SK-N-SH (cell line): Measurements from ENCODE around the gene LPP. TPM values are rescaled to one million over a fixed set of nuclear protein-coding genes. Genes with fewer than 3 reads are reported as not detected.

Source experiments
- CTCF ChIA-PET: fragments of 300-600, 350-600 bp; formaldehyde crosslinking; extraction: SDS; loops from one replicate; lab custom pipeline; 2021; lab: Yijun Ruan, JAX
- POLR2A ChIA-PET: fragments of 350-600 bp; sonication (Branson Sonifier 250); formaldehyde crosslinking; extraction: SDS; loops from one replicate; lab custom pipeline; 2020; ENCODE audit warnings: antibody characterized with exemption, inconsistent platforms; lab: Yijun Ruan, JAX
- DNase-seq: peaks from one replicate; pipeline ENCODE4 v3.0.0; 2012
- H2AFZ ChIP-seq: fragments of 200-600 bp; sonication (generic); 2 replicates; pipeline ENCODE4 v1.8.1; 2016; ENCODE audit warnings: antibody characterized with exemption, mild to moderate bottlenecking, low read depth
- H3F3A ChIP-seq: fragments of 200-600 bp; sonication (generic); replicated peaks from 2 replicates; pipeline ENCODE3; 2016; ENCODE audit warnings: antibody characterized with exemption, mild to moderate bottlenecking; ENCODE audit not compliant: insufficient read depth
- H3K27ac ChIP-seq, 2 experiments: fragments of 200-500 bp in 1 of 2; fragments of 200-600 bp in 1 of 2; sonication (Bioruptor generic) in 1 of 2; sonication (generic), shearing (Covaris generic) in 1 of 2; 2 replicates each; pipeline versions ENCODE4 v1.5.1 to v1.6.1; 2014 to 2016; ENCODE audit warnings: low read depth in 2 of 2, inconsistent platforms in 1 of 2, low read length in 1 of 2, mild to moderate bottlenecking in 1 of 2, mixed read lengths in 1 of 2
- H3K27me3 ChIP-seq: fragments of 200-600 bp; sonication (generic), shearing (Covaris generic); 2 replicates; pipeline ENCODE4 v1.6.1; 2016; ENCODE audit warnings: mixed run types; ENCODE audit not compliant: insufficient read depth
- H3K36me3 ChIP-seq, 2 experiments: fragments of 200-500 bp in 1 of 2; fragments of 200-600 bp in 1 of 2; sonication (Bioruptor generic) in 1 of 2; sonication (generic) in 1 of 2; replicated peaks in 1 of 2; 2 replicates each; pipeline versions ENCODE3 to v1.5.1; 2014 to 2016; ENCODE audit warnings: low read length in 1 of 2, mild to moderate bottlenecking in 1 of 2; ENCODE audit not compliant: insufficient read depth in 2 of 2, control insufficient read depth in 1 of 2
- H3K4me1 ChIP-seq, 2 experiments: fragments of 200-500 bp in 1 of 2; fragments of 200-600 bp in 1 of 2; sonication (Bioruptor generic) in 1 of 2; sonication (generic), shearing (Covaris generic) in 1 of 2; 2 replicates each; pipeline versions ENCODE4 v1.5.1 to v1.6.1; 2014 to 2016; ENCODE audit warnings: low read depth in 1 of 2, low read length in 1 of 2, mixed run types in 1 of 2; ENCODE audit not compliant: insufficient read depth in 2 of 2, control insufficient read depth in 1 of 2
- H3K4me2 ChIP-seq: fragments of 200-600 bp; sonication (generic), shearing (Covaris generic); 2 replicates; pipeline ENCODE4 v1.6.1; 2017; ENCODE audit warnings: mixed run types
- H3K4me3 ChIP-seq, 2 experiments: fragments of 200-500 bp in 1 of 2; fragments of 200-600 bp in 1 of 2; sonication (Bioruptor generic) in 1 of 2; sonication (generic), shearing (Covaris generic) in 1 of 2; 2 replicates each; pipeline versions ENCODE4 v1.5.1 to v1.8.1; 2014 to 2016; ENCODE audit warnings: low read depth in 2 of 2, inconsistent platforms in 1 of 2, low read length in 1 of 2, mild to moderate bottlenecking in 1 of 2, mixed read lengths in 1 of 2, moderate library complexity in 1 of 2
- H3K79me2 ChIP-seq: fragments of 200-600 bp; sonication (generic); 2 replicates; pipeline ENCODE4 v1.8.1; 2017; ENCODE audit warnings: mild to moderate bottlenecking; ENCODE audit not compliant: insufficient read depth
- H3K9ac ChIP-seq: fragments of 200-600 bp; sonication (generic); 2 replicates; pipeline ENCODE4 v1.6.1; 2017; ENCODE audit warnings: mixed run types
- H3K9me2 ChIP-seq: fragments of 200-600 bp; sonication (generic); 2 replicates; pipeline ENCODE4 v1.6.1; 2017; ENCODE audit warnings: mixed run types
- H3K9me3 ChIP-seq: fragments of 200-600 bp; sonication (generic); 2 replicates; pipeline ENCODE4 v1.6.1; 2017; ENCODE audit warnings: mixed run types, mild to moderate bottlenecking, moderate library complexity
- H4K20me1 ChIP-seq: fragments of 200-600 bp; sonication (generic); 2 replicates; pipeline ENCODE4 v1.6.1; 2017; ENCODE audit warnings: mild to moderate bottlenecking, mixed run types; ENCODE audit not compliant: insufficient read depth
- EP300 ChIP-seq, 2 experiments: IDR thresholded peaks; 2 replicates each; pipeline versions ENCODE4 v1.4.0 to v1.6.1; 2012; ENCODE audit warnings: borderline replicate concordance in 1 of 2, low read depth in 1 of 2, low read length in 1 of 2
- GATA2 ChIP-seq: sonication (generic); formaldehyde crosslinking; IDR thresholded peaks from 2 replicates; pipeline ENCODE4 v1.5.0; 2020; ENCODE audit warnings: mild to moderate bottlenecking, missing genetic modification reagents
- MXI1 ChIP-seq: IDR thresholded peaks from 2 replicates; pipeline ENCODE4 v1.6.1; 2012; ENCODE audit warnings: mild to moderate bottlenecking, low read depth, low read length, improper control_type of control experiment
- NFIC ChIP-seq: IDR thresholded peaks from 2 replicates; pipeline ENCODE4 v1.4.0; 2012; ENCODE audit warnings: borderline replicate concordance
- POLR2AphosphoS5 ChIP-seq: IDR thresholded peaks from 2 replicates; pipeline ENCODE4 v1.6.1; 2012; ENCODE audit warnings: low read depth, low read length
- RCOR1 ChIP-seq: fragments of 150-350 bp; IDR thresholded peaks from 2 replicates; pipeline ENCODE4 v1.6.1; 2017; ENCODE audit warnings: antibody characterized with exemption, low read length
- SIN3A ChIP-seq: IDR thresholded peaks from 2 replicates; pipeline ENCODE4 v1.6.1; 2012; ENCODE audit warnings: low read depth, mild to moderate bottlenecking, low read length, moderate library complexity, borderline replicate concordance
- SMC3 ChIP-seq: IDR thresholded peaks from 2 replicates; pipeline ENCODE4 v1.6.1; 2012; ENCODE audit warnings: low read depth, low read length, improper control_type of control experiment
- TEAD4 ChIP-seq: IDR thresholded peaks from 2 replicates; pipeline ENCODE4 v1.4.0; 2012; ENCODE audit warnings: mild to moderate bottlenecking, borderline replicate concordance; ENCODE audit not compliant: insufficient read depth
- polyA plus RNA-seq, 3 experiments: library from polyadenylated mRNA; depleted of rRNA; stranded (reverse); fragments of >200 nt; gene quantifications; 2 replicates each; pipeline ENCODE4 v1.2.3, GENCODE V29; 2012
- TF ChIP-seq, protein P1 (sequence below): IDR thresholded peaks from 2 replicates; pipeline ENCODE4 v1.4.0; 2012; ENCODE audit warnings: low read depth, borderline replicate concordance
- TF ChIP-seq, protein P2 (sequence below): IDR thresholded peaks from 2 replicates; pipeline ENCODE4 v1.6.1; 2012; ENCODE audit warnings: mild to moderate bottlenecking, low read depth, low read length, moderate library complexity
- TF ChIP-seq, protein P3 (sequence below): IDR thresholded peaks from 2 replicates; pipeline ENCODE4 v1.4.0; 2012; ENCODE audit warnings: low read depth, borderline replicate concordance
- TF ChIP-seq, protein P4 (sequence below): fragments of 150-350 bp; IDR thresholded peaks from 2 replicates; pipeline ENCODE4 v1.6.1; 2016; ENCODE audit warnings: mild to moderate bottlenecking, low read depth, low read length
- TF ChIP-seq, protein P5 (sequence below): IDR thresholded peaks from 2 replicates; pipeline ENCODE4; 2012

Gene LPP
- polyA plus RNA-seq, 1 of the 3 experiments (the other 2 are of a cell fraction): 6.6 TPM

DNA sequence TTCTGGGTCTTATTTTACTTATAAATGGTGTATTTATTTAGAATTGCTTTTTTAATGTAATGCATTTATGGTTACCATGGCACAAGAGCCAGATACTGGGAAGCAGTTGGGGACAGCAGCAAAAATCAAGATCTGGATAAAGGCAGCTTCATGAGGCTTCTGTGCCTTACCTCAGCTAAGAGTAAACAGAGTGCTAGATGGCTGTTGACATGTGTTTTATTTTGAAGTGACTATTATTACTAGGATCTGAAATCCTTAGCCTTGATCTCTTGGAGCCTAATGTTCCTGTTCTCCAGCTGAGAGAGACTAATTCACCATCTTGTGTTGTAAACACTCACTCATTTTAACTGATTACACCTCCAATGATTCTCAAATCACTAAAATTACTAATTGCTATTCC is 317.8 kb downstream of the LPP start:
- Histone ChIP-seq H3K4me1 (peaks cover 0 to 10% of the 10 kb centered on the region in 2 experiments; a peak in 2 of 4 replicates), H3K27me3 (no peaks in the 10 kb centered on the region), H3K27ac (peak overlapping the region in 1 of 2 experiments; percentile 54; a peak in 2 of 4 replicates), H3K9ac (no peak overlapping the region), H3K9me3 (no peaks in the 10 kb centered on the region), H3K9me2 (no peaks in the 10 kb centered on the region), H3K4me3 (no peak overlapping the region), H3K36me3 (peaks cover 0 to 23% of the 10 kb centered on the region in 2 experiments), H3F3A (peaks cover 15% of the 10 kb centered on the region), H2AFZ (no peak overlapping the region), H4K20me1 (no peaks in the 10 kb centered on the region), H3K79me2 (peaks cover 60% of the 10 kb centered on the region), H3K4me2 (no peak overlapping the region)
- CTCF ChIA-PET: no interaction called here
- DNase-seq: no peak
- TF ChIP-seq GATA2 (CRISPR knock-in tag) (no peak), EP300 (IDR thresholded peaks at IDR 0.05; ENCODE audit: borderline replicate concordance in 1 of 2, low read depth in 1 of 2, low read length in 1 of 2) (no peak), SMC3 (no peak), NFIC (no peak), MXI1 (no peak), POLR2AphosphoS5 (no peak), TEAD4 (no peak), SIN3A (no peak), RCOR1 (no peak)
- TF ChIP-seq, protein P1, sequence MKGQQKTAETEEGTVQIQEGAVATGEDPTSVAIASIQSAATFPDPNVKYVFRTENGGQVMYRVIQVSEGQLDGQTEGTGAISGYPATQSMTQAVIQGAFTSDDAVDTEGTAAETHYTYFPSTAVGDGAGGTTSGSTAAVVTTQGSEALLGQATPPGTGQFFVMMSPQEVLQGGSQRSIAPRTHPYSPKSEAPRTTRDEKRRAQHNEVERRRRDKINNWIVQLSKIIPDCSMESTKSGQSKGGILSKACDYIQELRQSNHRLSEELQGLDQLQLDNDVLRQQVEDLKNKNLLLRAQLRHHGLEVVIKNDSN: no peak
- TF ChIP-seq, protein P2, sequence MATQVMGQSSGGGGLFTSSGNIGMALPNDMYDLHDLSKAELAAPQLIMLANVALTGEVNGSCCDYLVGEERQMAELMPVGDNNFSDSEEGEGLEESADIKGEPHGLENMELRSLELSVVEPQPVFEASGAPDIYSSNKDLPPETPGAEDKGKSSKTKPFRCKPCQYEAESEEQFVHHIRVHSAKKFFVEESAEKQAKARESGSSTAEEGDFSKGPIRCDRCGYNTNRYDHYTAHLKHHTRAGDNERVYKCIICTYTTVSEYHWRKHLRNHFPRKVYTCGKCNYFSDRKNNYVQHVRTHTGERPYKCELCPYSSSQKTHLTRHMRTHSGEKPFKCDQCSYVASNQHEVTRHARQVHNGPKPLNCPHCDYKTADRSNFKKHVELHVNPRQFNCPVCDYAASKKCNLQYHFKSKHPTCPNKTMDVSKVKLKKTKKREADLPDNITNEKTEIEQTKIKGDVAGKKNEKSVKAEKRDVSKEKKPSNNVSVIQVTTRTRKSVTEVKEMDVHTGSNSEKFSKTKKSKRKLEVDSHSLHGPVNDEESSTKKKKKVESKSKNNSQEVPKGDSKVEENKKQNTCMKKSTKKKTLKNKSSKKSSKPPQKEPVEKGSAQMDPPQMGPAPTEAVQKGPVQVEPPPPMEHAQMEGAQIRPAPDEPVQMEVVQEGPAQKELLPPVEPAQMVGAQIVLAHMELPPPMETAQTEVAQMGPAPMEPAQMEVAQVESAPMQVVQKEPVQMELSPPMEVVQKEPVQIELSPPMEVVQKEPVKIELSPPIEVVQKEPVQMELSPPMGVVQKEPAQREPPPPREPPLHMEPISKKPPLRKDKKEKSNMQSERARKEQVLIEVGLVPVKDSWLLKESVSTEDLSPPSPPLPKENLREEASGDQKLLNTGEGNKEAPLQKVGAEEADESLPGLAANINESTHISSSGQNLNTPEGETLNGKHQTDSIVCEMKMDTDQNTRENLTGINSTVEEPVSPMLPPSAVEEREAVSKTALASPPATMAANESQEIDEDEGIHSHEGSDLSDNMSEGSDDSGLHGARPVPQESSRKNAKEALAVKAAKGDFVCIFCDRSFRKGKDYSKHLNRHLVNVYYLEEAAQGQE: no peak
- TF ChIP-seq, protein P3, sequence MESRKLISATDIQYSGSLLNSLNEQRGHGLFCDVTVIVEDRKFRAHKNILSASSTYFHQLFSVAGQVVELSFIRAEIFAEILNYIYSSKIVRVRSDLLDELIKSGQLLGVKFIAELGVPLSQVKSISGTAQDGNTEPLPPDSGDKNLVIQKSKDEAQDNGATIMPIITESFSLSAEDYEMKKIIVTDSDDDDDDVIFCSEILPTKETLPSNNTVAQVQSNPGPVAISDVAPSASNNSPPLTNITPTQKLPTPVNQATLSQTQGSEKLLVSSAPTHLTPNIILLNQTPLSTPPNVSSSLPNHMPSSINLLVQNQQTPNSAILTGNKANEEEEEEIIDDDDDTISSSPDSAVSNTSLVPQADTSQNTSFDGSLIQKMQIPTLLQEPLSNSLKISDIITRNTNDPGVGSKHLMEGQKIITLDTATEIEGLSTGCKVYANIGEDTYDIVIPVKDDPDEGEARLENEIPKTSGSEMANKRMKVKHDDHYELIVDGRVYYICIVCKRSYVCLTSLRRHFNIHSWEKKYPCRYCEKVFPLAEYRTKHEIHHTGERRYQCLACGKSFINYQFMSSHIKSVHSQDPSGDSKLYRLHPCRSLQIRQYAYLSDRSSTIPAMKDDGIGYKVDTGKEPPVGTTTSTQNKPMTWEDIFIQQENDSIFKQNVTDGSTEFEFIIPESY: no peak
- TF ChIP-seq, protein P4, sequence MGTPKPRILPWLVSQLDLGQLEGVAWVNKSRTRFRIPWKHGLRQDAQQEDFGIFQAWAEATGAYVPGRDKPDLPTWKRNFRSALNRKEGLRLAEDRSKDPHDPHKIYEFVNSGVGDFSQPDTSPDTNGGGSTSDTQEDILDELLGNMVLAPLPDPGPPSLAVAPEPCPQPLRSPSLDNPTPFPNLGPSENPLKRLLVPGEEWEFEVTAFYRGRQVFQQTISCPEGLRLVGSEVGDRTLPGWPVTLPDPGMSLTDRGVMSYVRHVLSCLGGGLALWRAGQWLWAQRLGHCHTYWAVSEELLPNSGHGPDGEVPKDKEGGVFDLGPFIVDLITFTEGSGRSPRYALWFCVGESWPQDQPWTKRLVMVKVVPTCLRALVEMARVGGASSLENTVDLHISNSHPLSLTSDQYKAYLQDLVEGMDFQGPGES: no peak
- TF ChIP-seq, protein P5, sequence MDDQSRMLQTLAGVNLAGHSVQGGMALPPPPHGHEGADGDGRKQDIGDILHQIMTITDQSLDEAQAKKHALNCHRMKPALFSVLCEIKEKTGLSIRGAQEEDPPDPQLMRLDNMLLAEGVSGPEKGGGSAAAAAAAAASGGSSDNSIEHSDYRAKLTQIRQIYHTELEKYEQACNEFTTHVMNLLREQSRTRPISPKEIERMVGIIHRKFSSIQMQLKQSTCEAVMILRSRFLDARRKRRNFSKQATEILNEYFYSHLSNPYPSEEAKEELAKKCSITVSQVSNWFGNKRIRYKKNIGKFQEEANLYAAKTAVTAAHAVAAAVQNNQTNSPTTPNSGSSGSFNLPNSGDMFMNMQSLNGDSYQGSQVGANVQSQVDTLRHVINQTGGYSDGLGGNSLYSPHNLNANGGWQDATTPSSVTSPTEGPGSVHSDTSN: no peak
- POLR2A ChIA-PET: no interaction called here
